SK-N-SH (cell line): ENCODE results near the gene CAD. TPM values are rescaled to one million over a fixed set of nuclear protein-coding genes. Genes with fewer than 3 reads are reported as not detected.

Source experiments
- CTCF ChIA-PET: fragments of 300-600, 350-600 bp; formaldehyde crosslinking; extraction: SDS; loops from one replicate; lab custom pipeline; 2021; lab: Yijun Ruan, JAX
- POLR2A ChIA-PET: fragments of 350-600 bp; sonication (Branson Sonifier 250); formaldehyde crosslinking; extraction: SDS; loops from one replicate; lab custom pipeline; 2020; ENCODE audit warnings: antibody characterized with exemption, inconsistent platforms; lab: Yijun Ruan, JAX
- DNase-seq: peaks from one replicate; pipeline ENCODE4 v3.0.0; 2012
- H2AFZ ChIP-seq: fragments of 200-600 bp; sonication (generic); 2 replicates; pipeline ENCODE4 v1.8.1; 2016; ENCODE audit warnings: antibody characterized with exemption, mild to moderate bottlenecking, low read depth
- H3F3A ChIP-seq: fragments of 200-600 bp; sonication (generic); replicated peaks from 2 replicates; pipeline ENCODE3; 2016; ENCODE audit warnings: antibody characterized with exemption, mild to moderate bottlenecking; ENCODE audit not compliant: insufficient read depth
- H3K27ac ChIP-seq, 2 experiments: fragments of 200-500 bp in 1 of 2; fragments of 200-600 bp in 1 of 2; sonication (Bioruptor generic) in 1 of 2; sonication (generic), shearing (Covaris generic) in 1 of 2; 2 replicates each; pipeline versions ENCODE4 v1.5.1 to v1.6.1; 2014 to 2016; ENCODE audit warnings: low read depth in 2 of 2, inconsistent platforms in 1 of 2, low read length in 1 of 2, mild to moderate bottlenecking in 1 of 2, mixed read lengths in 1 of 2
- H3K27me3 ChIP-seq: fragments of 200-600 bp; sonication (generic), shearing (Covaris generic); 2 replicates; pipeline ENCODE4 v1.6.1; 2016; ENCODE audit warnings: mixed run types; ENCODE audit not compliant: insufficient read depth
- H3K36me3 ChIP-seq, 2 experiments: fragments of 200-500 bp in 1 of 2; fragments of 200-600 bp in 1 of 2; sonication (Bioruptor generic) in 1 of 2; sonication (generic) in 1 of 2; replicated peaks in 1 of 2; 2 replicates each; pipeline versions ENCODE3 to v1.5.1; 2014 to 2016; ENCODE audit warnings: low read length in 1 of 2, mild to moderate bottlenecking in 1 of 2; ENCODE audit not compliant: insufficient read depth in 2 of 2, control insufficient read depth in 1 of 2
- H3K4me1 ChIP-seq, 2 experiments: fragments of 200-500 bp in 1 of 2; fragments of 200-600 bp in 1 of 2; sonication (Bioruptor generic) in 1 of 2; sonication (generic), shearing (Covaris generic) in 1 of 2; 2 replicates each; pipeline versions ENCODE4 v1.5.1 to v1.6.1; 2014 to 2016; ENCODE audit warnings: low read depth in 1 of 2, low read length in 1 of 2, mixed run types in 1 of 2; ENCODE audit not compliant: insufficient read depth in 2 of 2, control insufficient read depth in 1 of 2
- H3K4me2 ChIP-seq: fragments of 200-600 bp; sonication (generic), shearing (Covaris generic); 2 replicates; pipeline ENCODE4 v1.6.1; 2017; ENCODE audit warnings: mixed run types
- H3K4me3 ChIP-seq, 2 experiments: fragments of 200-500 bp in 1 of 2; fragments of 200-600 bp in 1 of 2; sonication (Bioruptor generic) in 1 of 2; sonication (generic), shearing (Covaris generic) in 1 of 2; 2 replicates each; pipeline versions ENCODE4 v1.5.1 to v1.8.1; 2014 to 2016; ENCODE audit warnings: low read depth in 2 of 2, inconsistent platforms in 1 of 2, low read length in 1 of 2, mild to moderate bottlenecking in 1 of 2, mixed read lengths in 1 of 2, moderate library complexity in 1 of 2
- H3K79me2 ChIP-seq: fragments of 200-600 bp; sonication (generic); 2 replicates; pipeline ENCODE4 v1.8.1; 2017; ENCODE audit warnings: mild to moderate bottlenecking; ENCODE audit not compliant: insufficient read depth
- H3K9ac ChIP-seq: fragments of 200-600 bp; sonication (generic); 2 replicates; pipeline ENCODE4 v1.6.1; 2017; ENCODE audit warnings: mixed run types
- H3K9me2 ChIP-seq: fragments of 200-600 bp; sonication (generic); 2 replicates; pipeline ENCODE4 v1.6.1; 2017; ENCODE audit warnings: mixed run types
- H3K9me3 ChIP-seq: fragments of 200-600 bp; sonication (generic); 2 replicates; pipeline ENCODE4 v1.6.1; 2017; ENCODE audit warnings: mixed run types, mild to moderate bottlenecking, moderate library complexity
- H4K20me1 ChIP-seq: fragments of 200-600 bp; sonication (generic); 2 replicates; pipeline ENCODE4 v1.6.1; 2017; ENCODE audit warnings: mild to moderate bottlenecking, mixed run types; ENCODE audit not compliant: insufficient read depth
- CHD2 ChIP-seq: fragments of 150-350 bp; IDR thresholded peaks from 2 replicates; pipeline ENCODE4 v1.6.1; 2018; ENCODE audit warnings: low read length; ENCODE audit not compliant: partially characterized antibody
- CTCF ChIP-seq: fragments of 200-600 bp; sonication (generic); IDR thresholded peaks from 2 replicates; pipeline ENCODE4 v1.6.1; 2017; ENCODE audit warnings: antibody characterized with exemption, mild to moderate bottlenecking, moderate library complexity
- ELF1 ChIP-seq: IDR thresholded peaks from 2 replicates; pipeline ENCODE4 v1.4.0; 2012
- EZH2phosphoT487 ChIP-seq: fragments of 200-600 bp; sonication (generic); IDR thresholded peaks from 2 replicates; pipeline ENCODE4 v1.6.1; 2017; ENCODE audit warnings: low read depth, mixed run types, mild to moderate bottlenecking, antibody characterized with exemption, moderate library complexity, borderline replicate concordance
- GABPA ChIP-seq: IDR thresholded peaks from 2 replicates; pipeline ENCODE4 v1.4.0; 2012; ENCODE audit warnings: low read depth, mild to moderate bottlenecking
- JUND ChIP-seq: IDR thresholded peaks from 2 replicates; pipeline ENCODE4 v1.4.0; 2012
- MEF2A ChIP-seq: IDR thresholded peaks from 2 replicates; pipeline ENCODE4 v1.4.0; 2012; ENCODE audit warnings: low read depth, borderline replicate concordance
- MXI1 ChIP-seq: IDR thresholded peaks from 2 replicates; pipeline ENCODE4 v1.6.1; 2012; ENCODE audit warnings: mild to moderate bottlenecking, low read depth, low read length, improper control_type of control experiment
- REST ChIP-seq: IDR thresholded peaks from 2 replicates; pipeline ENCODE4 v1.6.1; 2012; ENCODE audit warnings: mild to moderate bottlenecking, low read depth, low read length, moderate library complexity
- RFX5 ChIP-seq: IDR thresholded peaks from 2 replicates; pipeline ENCODE4 v1.6.1; 2012; ENCODE audit warnings: mild to moderate bottlenecking, improper control_type of control experiment, low read length
- SMC3 ChIP-seq: IDR thresholded peaks from 2 replicates; pipeline ENCODE4 v1.6.1; 2012; ENCODE audit warnings: low read depth, low read length, improper control_type of control experiment
- TEAD4 ChIP-seq: IDR thresholded peaks from 2 replicates; pipeline ENCODE4 v1.4.0; 2012; ENCODE audit warnings: mild to moderate bottlenecking, borderline replicate concordance; ENCODE audit not compliant: insufficient read depth
- YY1 ChIP-seq: IDR thresholded peaks from 2 replicates; pipeline ENCODE4 v1.4.0; 2012; ENCODE audit warnings: low read depth, mild to moderate bottlenecking
- WGBS: methylation state at CpG from one replicate; pipeline ENCODE4 v1.1.6; 2017; ENCODE audit warnings: low lambda C conversion rate; 5-methylcytosine and 5-hydroxymethylcytosine counted together
- polyA plus RNA-seq, 3 experiments: library from polyadenylated mRNA; depleted of rRNA; stranded (reverse); fragments of >200 nt; gene quantifications; 2 replicates each; pipeline ENCODE4 v1.2.3, GENCODE V29; 2012
- TF ChIP-seq, protein P1 (sequence below): fragments of 150-350 bp; IDR thresholded peaks from 2 replicates; pipeline ENCODE4 v1.6.1; 2016; ENCODE audit warnings: mild to moderate bottlenecking, low read depth, low read length

CAD gene
- polyA plus RNA-seq, 1 of the 3 experiments (the other 2 are of a cell fraction), result 47.6 TPM

DNA sequence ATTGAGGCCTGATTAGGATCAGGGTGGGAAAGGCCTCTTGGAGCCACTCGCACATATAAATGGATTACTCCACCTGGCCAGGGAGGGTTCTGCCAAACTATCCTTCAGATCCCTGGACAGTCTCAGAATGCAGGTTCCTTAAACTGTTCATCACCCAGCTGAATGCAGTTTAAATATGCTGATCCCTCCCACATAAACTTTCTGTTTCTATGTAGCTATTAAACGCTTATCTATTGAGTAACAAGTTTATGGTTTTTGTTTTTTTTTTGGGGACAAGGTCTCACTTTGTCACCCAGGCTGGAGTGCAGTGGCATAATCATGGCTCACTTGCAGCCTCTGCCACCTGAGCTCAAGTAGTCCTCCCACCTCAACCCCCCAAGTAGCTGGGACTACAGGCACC lies 1.9 kb downstream of the CAD start:
- Histone ChIP-seq H3K27me3 (no peaks in the 10 kb centered on the region), H3F3A (peaks cover 6% of the 10 kb centered on the region), H3K9me2 (no peaks in the 10 kb centered on the region), H3K4me3 (no peak overlapping the region), H3K27ac (no peak overlapping the region), H3K4me1 (peaks cover 4 to 14% of the 10 kb centered on the region in 2 experiments; a peak in 3 of 4 replicates), H3K79me2 (peaks cover 30% of the 10 kb centered on the region; the same call in 1 of the 2 replicates), H3K9me3 (no peaks in the 10 kb centered on the region), H2AFZ (no peak overlapping the region), H3K4me2 (no peak overlapping the region), H3K36me3 (peaks cover 51 to 58% of the 10 kb centered on the region in 2 experiments), H4K20me1 (no peaks in the 10 kb centered on the region), H3K9ac (no peak overlapping the region)
- POLR2A ChIA-PET, result interaction anchor here (1.5 kb wide), 1 partner anchor 11 kb away, joined by 4 read pairs; no protein-coding TSS in a partner anchor
- DNase-seq, result no peak
- WGBS, result 98% methylated on average over 2 of the region's 2 CpGs
- CTCF ChIA-PET, result interaction anchor here (1.0 to 1.8 kb wide), 3 partner anchors 22 to 61 kb away, joined by 3 to 12 read pairs (median 3); no protein-coding TSS in a partner anchor
- no peak for TF ChIP-seq TEAD4
- no peak for TF ChIP-seq CTCF
- TF ChIP-seq YY1, result no peak
- no peak for TF ChIP-seq ELF1
- no peak for TF ChIP-seq JUND
- no peak for TF ChIP-seq EZH2phosphoT487
- TF ChIP-seq MXI1, result no peak
- TF ChIP-seq CHD2, result no peak
- TF ChIP-seq SMC3, result no peak
- TF ChIP-seq, protein P1, sequence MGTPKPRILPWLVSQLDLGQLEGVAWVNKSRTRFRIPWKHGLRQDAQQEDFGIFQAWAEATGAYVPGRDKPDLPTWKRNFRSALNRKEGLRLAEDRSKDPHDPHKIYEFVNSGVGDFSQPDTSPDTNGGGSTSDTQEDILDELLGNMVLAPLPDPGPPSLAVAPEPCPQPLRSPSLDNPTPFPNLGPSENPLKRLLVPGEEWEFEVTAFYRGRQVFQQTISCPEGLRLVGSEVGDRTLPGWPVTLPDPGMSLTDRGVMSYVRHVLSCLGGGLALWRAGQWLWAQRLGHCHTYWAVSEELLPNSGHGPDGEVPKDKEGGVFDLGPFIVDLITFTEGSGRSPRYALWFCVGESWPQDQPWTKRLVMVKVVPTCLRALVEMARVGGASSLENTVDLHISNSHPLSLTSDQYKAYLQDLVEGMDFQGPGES, result no peak

GRCh38 chr2:27220091-27220490 lies 2.9 kb downstream of the CAD start:
- Histone ChIP-seq H2AFZ (no peak overlapping the region), H3K9ac (no peak overlapping the region), H3K27me3 (no peaks in the 10 kb centered on the region), H3K4me2 (no peak overlapping the region), H3F3A (peaks cover 6% of the 10 kb centered on the region), H3K36me3 (peaks cover 60 to 66% of the 10 kb centered on the region in 2 experiments), H4K20me1 (no peaks in the 10 kb centered on the region), H3K79me2 (peaks cover 20% of the 10 kb centered on the region; the same call in 1 of the 2 replicates), H3K9me2 (no peaks in the 10 kb centered on the region), H3K27ac (no peak overlapping the region), H3K4me3 (no peak overlapping the region), H3K9me3 (no peaks in the 10 kb centered on the region), H3K4me1 (peaks cover 4 to 14% of the 10 kb centered on the region in 2 experiments; a peak in 3 of 4 replicates)
- 96% methylated on average over 7 of the region's 7 CpGs for WGBS
- TF ChIP-seq RFX5 (no peak), MEF2A (no peak), TEAD4 (no peak), REST (no peak), GABPA (no peak)
- CTCF ChIA-PET, result interaction anchor here (1.0 to 1.8 kb wide), 3 partner anchors 29 to 60 kb away, joined by 3 to 12 read pairs (median 9); no protein-coding TSS in a partner anchor
- no peak for DNase-seq
- POLR2A ChIA-PET, result no interaction called here
